Activated CD4-positive, alpha-beta T cell treated with anti-CD3 and anti-CD28 coated beads for 24 hours (primary cell): ENCODE measurements around the gene IYD.

ENCODE experiments used
- DNase-seq, 2 donors: peaks; one replicate each; pipeline ENCODE4 v3.0.0-alpha.2; 2020; ENCODE audit warnings: low read depth in 2 of 2

Gene IYD

DNA sequence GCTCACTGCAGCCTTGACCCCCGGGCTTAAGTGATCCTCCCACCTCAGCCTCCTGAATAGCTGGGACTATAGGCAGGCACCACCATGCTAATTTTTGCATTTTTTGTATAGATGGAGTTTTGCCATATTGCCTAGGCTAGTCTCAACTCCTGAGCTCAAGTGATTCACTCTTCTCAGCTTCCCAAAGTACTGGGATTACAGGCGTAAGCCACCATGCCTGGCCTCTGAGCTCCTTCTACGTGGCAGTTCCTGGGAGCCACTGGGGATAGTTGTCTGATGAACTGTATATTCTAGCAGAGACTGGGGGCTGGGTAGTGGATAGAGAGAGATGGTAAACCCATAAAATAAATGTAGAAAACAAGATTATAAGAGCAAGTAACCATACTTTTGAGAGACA, 26.1 kb downstream of the IYD start:
- DNase-seq = no peak

- peak in 1 of 2 donors; percentile 2 for DNase-seq
These were observed 26.7 kb downstream of the IYD start for GRCh38 chr6:150395388-150396009.

GRCh38 chr6:150403458-150404246, 34.8 kb downstream of the IYD start:
- no peak for DNase-seq

DNA sequence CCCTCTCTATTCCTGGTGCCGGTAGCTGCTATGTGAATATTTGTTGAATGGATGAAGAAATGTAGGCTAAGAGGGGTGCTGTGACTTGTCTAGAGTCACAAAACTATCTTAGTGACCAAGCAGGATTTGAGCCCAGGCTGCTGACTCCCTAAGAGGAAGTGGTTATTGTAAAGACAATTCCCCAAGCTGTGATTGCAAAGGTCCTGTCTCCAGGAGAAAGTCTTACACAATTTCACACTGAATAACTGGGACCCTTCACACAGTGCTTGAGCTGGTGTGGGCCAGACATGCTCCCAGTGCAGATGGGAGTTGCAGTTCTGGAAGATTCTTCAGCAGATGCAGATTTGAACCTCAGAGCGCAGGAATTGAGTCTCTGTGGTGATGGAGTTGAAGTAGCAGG, 38.1 kb downstream of the IYD start:
- DNase-seq = no peak

GRCh38 chr6:150408842-150409241, 40.0 kb downstream of the IYD start:
- DNase-seq = no peak

DNA sequence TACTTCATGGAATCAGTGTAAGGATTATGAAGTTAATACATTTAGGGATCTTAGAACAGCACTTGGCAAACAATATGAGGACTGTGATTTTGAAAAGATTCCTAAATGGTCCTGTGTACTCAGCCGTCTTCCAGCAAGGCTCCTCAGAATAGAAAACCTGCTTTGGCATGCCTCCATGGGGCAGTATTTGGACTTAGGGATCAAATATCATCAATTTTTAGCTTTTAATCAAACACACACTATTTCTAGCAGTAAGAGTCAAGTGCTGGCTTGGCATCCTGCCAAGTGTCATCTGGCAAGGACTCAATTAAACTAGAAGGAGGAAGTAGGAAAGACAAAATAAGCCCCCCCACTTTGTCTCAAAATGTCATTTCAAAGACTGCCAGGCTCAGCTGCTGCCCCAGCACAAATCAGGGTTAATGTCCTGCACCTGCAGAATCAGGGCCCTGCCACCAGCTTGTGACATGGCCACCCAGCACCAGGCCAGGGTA, 40.8 kb downstream of the IYD start:
- no peak for DNase-seq

- no peak for DNase-seq
These were observed 41.6 kb downstream of the IYD start for GRCh38 chr6:150410399-150410798.

DNA sequence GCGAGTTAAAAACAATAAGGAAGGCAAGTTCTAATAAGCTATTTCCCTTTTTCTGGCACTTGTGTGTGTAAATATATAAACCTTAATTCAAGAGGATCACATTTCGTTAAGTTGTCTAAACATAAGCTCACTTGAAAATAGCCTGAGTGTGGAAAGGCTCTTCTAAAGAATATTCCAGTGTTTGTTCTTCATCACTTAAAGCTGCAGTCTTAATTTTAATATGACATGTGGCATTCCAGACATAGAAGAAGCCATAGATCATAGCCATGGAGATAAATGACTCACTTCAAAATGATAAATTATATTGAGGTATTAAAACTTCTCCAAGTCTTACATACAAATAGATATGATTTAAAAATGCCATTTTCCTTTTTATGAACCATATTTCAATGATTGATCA, 42.1 kb downstream of the IYD start:
- DNase-seq = no peak

DNA sequence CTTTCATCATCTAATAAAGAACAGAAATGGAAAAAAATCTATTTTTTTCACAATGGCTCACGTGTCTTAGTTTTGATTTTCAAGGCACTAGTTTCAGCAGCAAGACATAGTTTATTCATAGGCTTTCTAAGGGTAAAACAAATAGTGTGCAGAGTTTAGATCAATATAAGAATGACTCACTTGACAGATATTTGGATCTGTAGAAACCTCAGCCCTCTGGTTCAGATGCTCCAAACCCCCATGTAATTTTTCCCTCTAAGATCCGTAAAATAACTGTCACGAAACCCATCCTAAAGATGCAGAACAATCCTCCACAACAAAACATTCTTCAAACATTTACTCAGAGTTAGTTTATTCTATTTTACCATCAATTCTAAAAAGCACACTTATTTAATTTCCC, 43.4 kb downstream of the IYD start:
- no peak for DNase-seq

- no peak for DNase-seq
These were observed 44.4 kb downstream of the IYD start for GRCh38 chr6:150413198-150413597.

DNA sequence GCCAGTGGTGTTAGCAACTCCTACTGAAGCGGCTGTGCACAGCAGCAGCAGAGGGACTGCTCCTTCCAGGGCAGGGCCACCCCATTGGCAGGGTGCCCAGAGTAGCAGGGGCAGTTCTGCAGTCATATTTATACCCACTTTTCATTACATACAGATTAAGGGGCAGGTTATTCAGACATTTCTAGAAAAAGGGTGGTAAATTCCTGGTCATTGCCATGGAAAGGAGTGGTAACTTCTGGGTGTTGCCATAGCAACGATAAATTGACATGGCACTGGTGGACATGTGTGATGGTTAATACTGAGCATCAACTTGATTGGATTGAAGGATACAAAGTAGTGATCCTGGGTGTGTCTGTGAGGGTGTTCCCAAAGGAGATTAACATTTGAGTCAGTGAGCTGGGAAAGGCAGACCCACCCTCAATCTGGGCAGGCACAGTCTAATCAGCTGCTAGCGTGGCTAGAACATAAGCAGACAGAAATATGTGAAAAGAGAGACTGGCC, 45.0 kb downstream of the IYD start:
- DNase-seq = no peak

DNA sequence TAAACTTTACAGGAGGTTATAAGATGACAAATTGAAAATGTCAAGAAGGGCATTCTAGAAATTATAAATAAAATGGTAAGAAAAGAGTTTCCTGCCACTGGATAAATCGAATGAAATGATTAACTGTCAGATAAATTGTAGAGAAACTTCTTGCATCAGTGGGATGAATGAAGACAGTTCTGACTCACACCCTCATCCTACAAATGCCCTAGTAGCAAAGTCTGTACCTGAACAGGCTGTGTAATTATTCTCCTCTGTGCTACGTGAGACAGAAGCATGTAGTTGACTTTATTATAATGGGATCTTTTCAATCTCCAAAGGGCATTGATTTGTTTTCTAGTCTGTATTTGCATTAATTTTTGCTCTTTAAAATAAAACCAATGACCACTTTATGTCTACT, 47.3 kb downstream of the IYD start:
- DNase-seq = no peak

GRCh38 chr6:150417250-150417649, 48.4 kb downstream of the IYD start:
- no peak for DNase-seq

DNA sequence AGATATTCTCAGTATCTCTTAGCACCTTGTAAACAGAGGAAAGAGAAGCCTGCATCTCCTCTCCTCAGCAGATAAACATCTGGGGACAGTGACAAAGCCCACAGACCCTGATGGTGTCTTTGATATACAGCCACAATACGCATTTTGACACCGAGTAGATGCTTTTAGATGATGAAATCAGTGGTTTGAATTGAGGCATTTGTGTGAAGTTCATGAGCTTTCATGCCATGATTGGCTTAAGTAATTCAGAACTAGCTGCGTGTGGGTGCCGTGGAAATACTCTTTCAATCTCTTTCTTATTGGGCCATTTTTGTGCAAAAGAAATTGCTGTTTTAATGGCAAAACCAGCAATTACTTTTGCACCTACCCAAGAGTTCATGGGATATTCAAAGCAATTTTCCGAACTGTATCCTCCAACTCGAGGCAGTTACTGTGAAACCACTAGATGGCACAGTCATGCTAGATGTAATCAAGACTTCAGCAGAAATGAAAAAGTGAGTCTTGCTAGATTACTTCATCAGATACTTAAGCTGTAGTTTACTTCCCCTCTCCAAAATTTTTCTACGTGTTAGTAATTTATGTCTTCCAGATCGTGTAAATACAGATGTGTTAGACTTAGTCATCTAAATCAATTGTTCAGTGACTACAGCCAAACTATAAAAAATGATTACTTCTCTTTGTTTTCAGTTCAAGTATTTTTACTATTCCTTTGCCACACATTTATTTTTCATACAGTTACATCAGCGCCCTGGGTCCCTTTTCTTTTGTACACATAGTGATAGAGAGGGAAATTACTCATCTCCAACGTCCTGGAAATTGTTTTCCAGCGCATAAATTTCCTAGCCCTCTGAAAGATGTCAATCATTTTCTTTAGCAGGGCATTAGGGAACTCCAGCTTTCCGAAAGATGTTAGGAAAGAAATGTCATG, 49.4 kb downstream of the IYD start:
- no peak for DNase-seq

- DNase-seq = peak in 1 of 2 donors; percentile 38
These were observed 50.2 kb downstream of the IYD start for GRCh38 chr6:150418827-150419594.

- DNase-seq = no peak
These were observed 51.6 kb downstream of the IYD start for GRCh38 chr6:150420428-150420827.

GRCh38 chr6:150420926-150421325, 52.1 kb downstream of the IYD start:
- DNase-seq = no peak

- DNase-seq = no peak
These were observed 56.7 kb downstream of the IYD start for GRCh38 chr6:150425508-150425907.

DNA sequence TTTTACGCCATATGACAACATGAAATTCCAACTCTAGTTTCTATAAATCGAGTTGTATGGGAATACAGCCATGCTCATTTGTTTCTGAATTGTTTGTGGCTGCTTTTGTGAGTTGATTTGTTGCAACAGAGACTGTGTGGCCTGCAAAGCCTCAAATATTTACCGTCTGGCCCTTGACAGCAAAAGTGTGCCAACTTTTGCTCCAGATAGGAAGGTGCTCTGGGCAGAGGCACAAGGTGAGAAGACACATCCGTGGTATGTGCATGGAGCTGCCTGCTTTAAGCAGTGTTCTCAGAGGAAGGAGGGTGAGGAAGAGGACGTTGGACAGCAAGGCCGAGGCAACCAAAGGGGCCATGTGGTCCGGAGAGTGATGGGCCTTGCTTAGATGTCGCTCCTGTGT, 57.4 kb downstream of the IYD start:
- DNase-seq = no peak

GRCh38 chr6:150427037-150427602, 58.3 kb downstream of the IYD start:
- no peak for DNase-seq

DNA sequence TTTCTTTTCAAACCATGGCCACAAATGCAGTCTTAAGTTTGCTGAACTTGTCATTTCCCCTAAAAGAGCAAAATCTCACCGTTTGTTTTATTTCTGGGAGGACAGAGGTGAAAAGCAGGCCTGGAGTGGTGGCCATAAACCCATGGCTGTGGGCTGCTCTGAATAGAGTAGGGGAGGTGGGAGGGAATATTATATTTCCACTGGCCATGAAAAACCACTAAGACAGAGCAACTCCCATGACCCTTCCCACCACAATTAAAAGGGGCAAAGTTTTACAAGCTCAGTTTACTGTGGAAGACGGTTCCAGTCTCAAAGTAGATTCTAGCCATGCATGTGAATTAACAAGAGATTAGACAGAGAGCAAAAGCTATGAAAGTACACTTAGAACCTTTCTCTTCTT, 59.0 kb downstream of the IYD start:
- no peak for DNase-seq
